ENCODE data around the gene DAZAP2. TPM values are rescaled to one million over a fixed set of nuclear protein-coding genes. Genes with fewer than 3 reads are reported as not detected.

The DAZAP2 gene
- total RNA-seq, 8 experiments from 2014 or later: 71.0 to 185 (median 128) TPM

GRCh38 chr12:51200806-51201205 lies 37.8 kb upstream of the DAZAP2 start:
- H3K27ac ChIP-seq: no peak overlapping the region

GRCh38 chr12:51202718-51203117 lies 35.9 kb upstream of the DAZAP2 start:
- Histone ChIP-seq H3K4me1 (replicated peaks in 1 of 2) (peaks cover 0 to 11% of the 10 kb centered on the region in 2 donors), H3K4me3 (no peak overlapping the region), H3K27ac (no peak overlapping the region)
- ATAC-seq (replicated peaks in 6 of 8): no peak
- 79 to 100% (median 89%) methylated on average over 2 to 5 of the region's 5 CpGs; no CpG with 5 or more reads in 4 of the 10 experiments for WGBS, 10 experiments
- in situ Hi-C loops (cut with MboI; ENCODE audit: low pct_unique_long_range_greater_than_20kb in 2 of 9, low sequenced_read_pairs in 9 of 9, unreplicated experiment in 9 of 9): no loop called here

More at GRCh38 chr12:51200806-51201205, 37.8 kb upstream of the DAZAP2 start:
- in situ Hi-C loops (cut with MboI; ENCODE audit: low pct_unique_long_range_greater_than_20kb in 2 of 9, low sequenced_read_pairs in 9 of 9, unreplicated experiment in 9 of 9): no loop called here
- Histone ChIP-seq H3K4me3 (no peak overlapping the region), H3K4me1 (replicated peaks in 1 of 2) (peaks cover 0 to 11% of the 10 kb centered on the region in 2 donors)
- ATAC-seq (replicated peaks in 6 of 8): no peak
- WGBS, 10 experiments: 80 to 100% (median 100%) methylated on average over 1 to 7 of the region's 9 CpGs; no CpG with 5 or more reads in 1 of the 10 experiments

- ATAC-seq (replicated peaks in 6 of 8): no peak
- 81 to 100% (median 93%) methylated on average over 1 to 5 of the region's 6 CpGs; no CpG with 5 or more reads in 1 of the 10 experiments for WGBS, 10 experiments
- Histone ChIP-seq H3K4me3 (no peak overlapping the region), H3K4me1 (replicated peaks in 1 of 2) (no peaks in the 10 kb centered on the region), H3K27ac (no peak overlapping the region)
- in situ Hi-C loops (cut with MboI; ENCODE audit: low pct_unique_long_range_greater_than_20kb in 2 of 9, low sequenced_read_pairs in 9 of 9, unreplicated experiment in 9 of 9): no loop called here
Observed at GRCh38 chr12:51205350-51205749, 33.3 kb upstream of the DAZAP2 start.

- no peak for ATAC-seq (replicated peaks in 6 of 8)
- Histone ChIP-seq H3K4me1 (replicated peaks in 1 of 2) (no peaks in the 10 kb centered on the region), H3K4me3 (no peak overlapping the region), H3K27ac (no peak overlapping the region)
- in situ Hi-C loops (cut with MboI; ENCODE audit: low pct_unique_long_range_greater_than_20kb in 2 of 9, low sequenced_read_pairs in 9 of 9, unreplicated experiment in 9 of 9): no loop called here
- 80 to 100% (median 88%) methylated on average over 2 to 7 of the region's 7 CpGs for WGBS, 10 experiments
Observed at GRCh38 chr12:51208016-51208660, 30.5 kb upstream of the DAZAP2 start.

- in situ Hi-C loops (cut with MboI; ENCODE audit: low pct_unique_long_range_greater_than_20kb in 2 of 9, low sequenced_read_pairs in 9 of 9, unreplicated experiment in 9 of 9): no loop called here
- Histone ChIP-seq H3K4me3 (no peak overlapping the region), H3K4me1 (replicated peaks in 1 of 2) (no peaks in the 10 kb centered on the region), H3K27ac (no peak overlapping the region)
- WGBS, 10 experiments: 78 to 100% (median 91%) methylated on average over 1 to 2 of the region's 2 CpGs; no CpG with 5 or more reads in 4 of the 10 experiments
- ATAC-seq (replicated peaks in 6 of 8): no peak
Observed at GRCh38 chr12:51209259-51209658, 29.4 kb upstream of the DAZAP2 start.

- Histone ChIP-seq H3K27ac (no peak overlapping the region), H3K4me1 (replicated peaks in 1 of 2) (no peaks in the 10 kb centered on the region), H3K4me3 (no peak overlapping the region)
- no peak for ATAC-seq (replicated peaks in 6 of 8)
- WGBS, 10 experiments: 17 to 67% (median 29%) methylated on average over 1 to 2 of the region's 2 CpGs; no CpG with 5 or more reads in 4 of the 10 experiments
- in situ Hi-C loops (cut with MboI; ENCODE audit: low pct_unique_long_range_greater_than_20kb in 2 of 9, low sequenced_read_pairs in 9 of 9, unreplicated experiment in 9 of 9): no loop called here
Observed at GRCh38 chr12:51210690-51211395, 27.8 kb upstream of the DAZAP2 start.

- 80 to 100% (median 90%) methylated on average over 1 to 3 of the region's 5 CpGs; no CpG with 5 or more reads in 6 of the 10 experiments for WGBS, 10 experiments
- Histone ChIP-seq H3K4me1 (replicated peaks in 1 of 2) (peaks cover 10 to 14% of the 10 kb centered on the region in 2 donors), H3K27ac (no peak overlapping the region), H3K4me3 (no peak overlapping the region)
- no peak for ATAC-seq (replicated peaks in 6 of 8)
- in situ Hi-C loops (cut with MboI; ENCODE audit: low pct_unique_long_range_greater_than_20kb in 2 of 9, low sequenced_read_pairs in 9 of 9, unreplicated experiment in 9 of 9): no loop called here
Observed at GRCh38 chr12:51214895-51215294, 23.7 kb upstream of the DAZAP2 start.

- in situ Hi-C loops (cut with MboI; ENCODE audit: low pct_unique_long_range_greater_than_20kb in 2 of 9, low sequenced_read_pairs in 9 of 9, unreplicated experiment in 9 of 9): no loop called here
- peaks cover 10 to 14% of the 10 kb centered on the region in 2 donors for H3K4me1 ChIP-seq (replicated peaks in 1 of 2)
- WGBS, 10 experiments: 0 to 40% (median 7%) methylated on average over 1 to 3 of the region's 7 CpGs; no CpG with 5 or more reads in 5 of the 10 experiments
- ATAC-seq (replicated peaks in 6 of 8): no peak
- H3K4me3 ChIP-seq: peak overlapping the region; percentile 85 to 97 (median 92)
- peak overlapping the region in 1 of 2 donors; percentile 96 for H3K27ac ChIP-seq
Observed at GRCh38 chr12:51216642-51217041, 22.0 kb upstream of the DAZAP2 start.

- 0% methylated on average over 3 to 4 of the region's 81 CpGs; no CpG with 5 or more reads in 8 of the 10 experiments for WGBS, 10 experiments
- in situ Hi-C loops (cut with MboI; ENCODE audit: low pct_unique_long_range_greater_than_20kb in 2 of 9, low sequenced_read_pairs in 9 of 9, unreplicated experiment in 9 of 9): no loop called here
- H3K27ac ChIP-seq: peak overlapping the region; percentile 95 to 96
- ATAC-seq (replicated peaks in 6 of 8): peak; percentile 46 to 80 (median 72)
- H3K4me1 ChIP-seq (replicated peaks in 1 of 2): peaks cover 10 to 14% of the 10 kb centered on the region in 2 donors
- peak overlapping the region; percentile 85 to 97 (median 92) for H3K4me3 ChIP-seq
Observed at GRCh38 chr12:51217133-51217967, 21.3 kb upstream of the DAZAP2 start.

DNA sequence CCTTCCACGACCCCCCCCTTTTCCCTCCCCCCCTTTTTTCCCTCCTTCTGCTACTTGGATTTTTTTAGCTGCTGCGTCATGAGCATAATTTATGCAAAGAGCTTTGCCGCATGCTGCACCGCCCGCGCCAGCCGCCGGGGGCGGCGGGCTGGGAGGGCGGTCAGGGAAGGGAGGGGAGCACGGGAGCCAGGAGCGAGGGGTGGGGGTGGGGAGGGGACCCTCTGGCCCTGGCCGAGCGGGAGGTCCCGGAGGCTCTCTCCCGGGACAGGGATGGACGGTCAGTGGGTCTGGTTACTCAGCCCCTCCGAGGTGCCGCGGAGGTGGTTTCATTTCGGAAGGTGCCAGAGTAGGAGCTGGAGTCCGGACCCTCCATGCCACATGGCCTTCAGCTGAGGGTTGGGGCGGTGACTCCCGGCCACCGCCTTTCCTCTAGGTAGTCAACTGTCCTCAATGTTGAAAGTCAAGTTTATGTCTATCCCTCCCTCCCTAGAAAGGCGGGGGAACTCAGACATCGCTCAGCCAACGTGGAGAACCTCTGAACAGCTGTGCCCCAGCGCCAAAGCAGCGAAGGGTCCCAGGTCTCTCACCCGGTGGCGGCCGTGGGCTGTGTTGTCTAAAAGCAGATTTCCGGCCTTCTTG lies 20.5 kb upstream of the DAZAP2 start, which contains the start of gene POU6F1:
POU6F1 (minus strand) TSS at position 95 of the 639 bp plus-strand sequence. CDS start 11,226 bp downstream, outside the sequence.
- peak within 1 kb of the TSS; percentile 95 to 96 for H3K27ac ChIP-seq
- H3K4me1 ChIP-seq (replicated peaks in 1 of 2): peaks cover 10 to 14% of the 10 kb centered on the region in 2 donors
- peak within 1 kb of the TSS; percentile 85 to 97 (median 92) for H3K4me3 ChIP-seq
- in situ Hi-C loops (cut with MboI; ENCODE audit: low pct_unique_long_range_greater_than_20kb in 2 of 9, low sequenced_read_pairs in 9 of 9, unreplicated experiment in 9 of 9): no loop called here
- ATAC-seq (replicated peaks in 6 of 8): peak; percentile 75 to 85 (median 80)
- 0 to 46% (median 21%) methylated on average over 1 to 11 of the region's 35 CpGs; no CpG with 5 or more reads in 5 of the 10 experiments for WGBS, 10 experiments

DNA sequence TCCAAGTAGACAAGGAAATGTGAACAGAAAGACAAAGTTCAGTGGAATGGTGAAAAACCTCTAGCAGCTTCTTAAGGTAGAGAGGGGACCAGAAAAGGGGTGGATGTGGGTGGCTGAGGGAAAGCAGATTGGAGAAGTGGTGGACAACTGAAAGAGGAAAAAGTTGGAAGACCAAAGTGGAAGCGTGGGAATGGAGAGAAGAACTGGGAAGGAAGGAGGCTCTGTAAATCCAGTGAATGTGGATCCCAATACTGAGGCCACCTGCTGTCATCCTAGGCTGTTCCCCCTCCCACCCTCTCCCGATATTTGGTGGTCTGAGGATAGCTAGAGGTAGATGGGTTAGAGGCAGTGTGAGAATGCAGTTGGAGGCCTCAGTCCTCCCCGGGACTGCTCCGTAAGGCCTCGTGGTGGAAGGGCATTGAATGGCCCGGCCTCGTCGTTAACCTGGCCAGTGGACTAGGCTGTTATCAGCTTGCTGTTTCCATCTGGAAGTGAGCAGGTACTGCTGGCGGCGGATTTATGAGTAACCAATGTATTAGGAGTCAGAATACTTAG lies 19.9 kb upstream of the DAZAP2 start:
- no peak for ATAC-seq (replicated peaks in 6 of 8)
- H3K4me1 ChIP-seq (replicated peaks in 1 of 2): peaks cover 10 to 14% of the 10 kb centered on the region in 2 donors
- WGBS, 10 experiments: 17 to 71% (median 57%) methylated on average over 1 to 6 of the region's 10 CpGs; no CpG with 5 or more reads in 4 of the 10 experiments

GRCh38 chr12:51219322-51219721 lies 19.3 kb upstream of the DAZAP2 start:
- Histone ChIP-seq H3K4me3 (no peak overlapping the region), H3K27ac (no peak overlapping the region), H3K4me1 (replicated peaks in 1 of 2) (peaks cover 10 to 14% of the 10 kb centered on the region in 2 donors)
- WGBS, 10 experiments: 3 to 93% (median 82%) methylated on average over 2 to 5 of the region's 5 CpGs; no CpG with 5 or more reads in 1 of the 10 experiments
- no peak for ATAC-seq (replicated peaks in 6 of 8)
- in situ Hi-C loops (cut with MboI; ENCODE audit: low pct_unique_long_range_greater_than_20kb in 2 of 9, low sequenced_read_pairs in 9 of 9, unreplicated experiment in 9 of 9): no loop called here

More for the DNA sequence above, 19.9 kb upstream of the DAZAP2 start:
- in situ Hi-C loops (cut with MboI; ENCODE audit: low pct_unique_long_range_greater_than_20kb in 2 of 9, low sequenced_read_pairs in 9 of 9, unreplicated experiment in 9 of 9): no loop called here
- peak overlapping the region; percentile 85 to 97 (median 92) for H3K4me3 ChIP-seq
- H3K27ac ChIP-seq: no peak overlapping the region

Data from motor neuron (in vitro differentiated cells).